ENCODE results near the gene RPS28.

Gene RPS28

GRCh38 chr19:8370176-8371010 lies 49.1 kb downstream of the RPS28 start:
- no peak for DNase-seq (ENCODE audit: low read depth in 2 of 3, low spot score in 1 of 3)

GRCh38 chr19:8371011-8371804 lies 49.9 kb downstream of the RPS28 start:
- no peak for DNase-seq (ENCODE audit: low read depth in 2 of 3, low spot score in 1 of 3)

All from stimulated activated CD4-positive, alpha-beta T cell treated with anti-CD3 and anti-CD28 coated beads, Interleukin-12 subunit alpha, Interleukin-12 subunit beta, amount 100 ng/mL, for 48 hours (primary cell).